Measurements from ENCODE around the gene TBRG1.

TBRG1 gene

GRCh38 chr11:124622531-124623451 lies at the start of gene TBRG1:
Gene TBRG1, plus strand, starts transcription at chr11:124622864. Its CDS starts 220 bp downstream, at chr11:124623084.
- Histone ChIP-seq H3K4me3 (ENCODE audit: low read length) (peak within 1 kb of the TSS; percentile 93), H3K27ac (ENCODE audit: low read length) (peak within 1 kb of the TSS; percentile 45), H2AFZ (ENCODE audit: low read depth, low read length) (peak within 1 kb of the TSS; percentile 59), H3K9me3 (ENCODE audit: insufficient read depth, low read length) (no peaks in the 10 kb centered on the region), H4K20me1 (ENCODE audit: insufficient read depth, low read length) (peaks cover 6% of the 10 kb centered on the region), H3K4me2 (ENCODE audit: low read length) (peak within 1 kb of the TSS; percentile 85), H3K9ac (ENCODE audit: low read length) (peak within 1 kb of the TSS; percentile 94), H3K79me2 (ENCODE audit: low read length) (peaks cover 28% of the 10 kb centered on the region), H3K27me3 (ENCODE audit: low read depth, low read length) (no peaks in the 10 kb centered on the region), H3K36me3 (replicated peaks; ENCODE audit: low read depth, low read length) (peaks cover 29% of the 10 kb centered on the region), H3K4me1 (ENCODE audit: low read length) (peaks cover 11% of the 10 kb centered on the region)
- TF ChIP-seq EZH2phosphoT487 (IDR thresholded peaks at IDR 0.05; ENCODE audit: low read depth) (no peak), CTCF (IDR thresholded peaks at IDR 0.05; ENCODE audit: low read depth, low read length) (no peak)

- no peak overlapping the region for H2AFZ ChIP-seq (ENCODE audit: low read depth, low read length)
- H4K20me1 ChIP-seq (ENCODE audit: insufficient read depth, low read length): no peaks in the 10 kb centered on the region
- no peaks in the 10 kb centered on the region for H3K9me3 ChIP-seq (ENCODE audit: insufficient read depth, low read length)
- no peak overlapping the region for H3K27ac ChIP-seq (ENCODE audit: low read length)
- no peaks in the 10 kb centered on the region for H3K36me3 ChIP-seq (replicated peaks; ENCODE audit: low read depth, low read length)
- TF ChIP-seq CTCF (IDR thresholded peaks at IDR 0.05; ENCODE audit: low read depth, low read length) (no peak), EZH2phosphoT487 (IDR thresholded peaks at IDR 0.05; ENCODE audit: low read depth) (no peak)
- no peak overlapping the region for H3K4me3 ChIP-seq (ENCODE audit: low read length)
- H3K4me1 ChIP-seq (ENCODE audit: low read length): peaks cover 7% of the 10 kb centered on the region; the same call in 1 of the 2 replicates
- H3K27me3 ChIP-seq (ENCODE audit: low read depth, low read length): no peaks in the 10 kb centered on the region
- H3K4me2 ChIP-seq (ENCODE audit: low read length): no peak overlapping the region
- no peaks in the 10 kb centered on the region for H3K79me2 ChIP-seq (ENCODE audit: low read length)
- H3K9ac ChIP-seq (ENCODE audit: low read length): no peak overlapping the region
Measured at GRCh38 chr11:124577716-124578427, 44.8 kb upstream of the TBRG1 start.

GRCh38 chr11:124578761-124579160 lies 43.9 kb upstream of the TBRG1 start:
- Histone ChIP-seq H3K79me2 (ENCODE audit: low read length) (no peaks in the 10 kb centered on the region), H4K20me1 (ENCODE audit: insufficient read depth, low read length) (no peaks in the 10 kb centered on the region), H3K4me1 (ENCODE audit: low read length) (peaks cover 7% of the 10 kb centered on the region; the same call in 1 of the 2 replicates), H3K9ac (ENCODE audit: low read length) (no peak overlapping the region), H3K9me3 (ENCODE audit: insufficient read depth, low read length) (no peaks in the 10 kb centered on the region), H3K4me2 (ENCODE audit: low read length) (no peak overlapping the region), H3K27ac (ENCODE audit: low read length) (no peak overlapping the region), H2AFZ (ENCODE audit: low read depth, low read length) (no peak overlapping the region), H3K27me3 (ENCODE audit: low read depth, low read length) (no peaks in the 10 kb centered on the region), H3K4me3 (ENCODE audit: low read length) (no peak overlapping the region), H3K36me3 (replicated peaks; ENCODE audit: low read depth, low read length) (no peaks in the 10 kb centered on the region)
- no peak for TF ChIP-seq EZH2phosphoT487 (IDR thresholded peaks at IDR 0.05; ENCODE audit: low read depth)
- TF ChIP-seq CTCF (IDR thresholded peaks at IDR 0.05; ENCODE audit: low read depth, low read length): no peak

- Histone ChIP-seq H3K79me2 (ENCODE audit: low read length) (no peaks in the 10 kb centered on the region), H3K9ac (ENCODE audit: low read length) (no peak overlapping the region), H3K9me3 (ENCODE audit: insufficient read depth, low read length) (no peaks in the 10 kb centered on the region), H3K4me3 (ENCODE audit: low read length) (no peak overlapping the region), H4K20me1 (ENCODE audit: insufficient read depth, low read length) (no peaks in the 10 kb centered on the region), H2AFZ (ENCODE audit: low read depth, low read length) (no peak overlapping the region), H3K27me3 (ENCODE audit: low read depth, low read length) (no peaks in the 10 kb centered on the region), H3K4me2 (ENCODE audit: low read length) (no peak overlapping the region), H3K27ac (ENCODE audit: low read length) (no peak overlapping the region), H3K4me1 (ENCODE audit: low read length) (peaks cover 7% of the 10 kb centered on the region; the same call in 1 of the 2 replicates), H3K36me3 (replicated peaks; ENCODE audit: low read depth, low read length) (no peaks in the 10 kb centered on the region)
- no peak for TF ChIP-seq EZH2phosphoT487 (IDR thresholded peaks at IDR 0.05; ENCODE audit: low read depth)
- TF ChIP-seq CTCF (IDR thresholded peaks at IDR 0.05; ENCODE audit: low read depth, low read length): no peak
Measured at GRCh38 chr11:124581817-124582216, 40.8 kb upstream of the TBRG1 start.
